22Rv1 (cell line): ENCODE results near the gene TGDS.

Experiments used
- CTCF ChIP-seq: fragments of 450-650 bp; IDR thresholded peaks from 2 replicates; pipeline ENCODE4 v1.5.1; 2017; ENCODE audit warnings: mild to moderate bottlenecking
- ZFX ChIP-seq: fragments of 450-650 bp; IDR thresholded peaks from 2 replicates; pipeline ENCODE4 v1.6.1; 2017; ENCODE audit warnings: antibody characterized with exemption, borderline replicate concordance

- peak; percentile 79 for TF ChIP-seq CTCF
- no peak for TF ChIP-seq ZFX
Observed at GRCh38 chr13:94617389-94618000, 21.5 kb upstream of the TGDS start.
